ENCODE results near the gene SHISA7.
A peak's percentile ranks its signal among the peaks of the same experiment; 100 is the strongest.

Gene SHISA7

GRCh38 chr19:55484593-55485438 is 41.7 kb upstream of the SHISA7 start, which contains the start of gene NAT14:
NAT14 (plus strand) TSS chr19:55485188; CDS start chr19:55485709, 521 bp downstream.
- TF ChIP-seq CTCF (conservative IDR thresholded peaks at IDR 0.05; ENCODE audit: low read length): no peak
- peak within 1 kb of the TSS; percentile 77 for H3K4me3 ChIP-seq (ENCODE audit: low read length)
- DNase-seq (ENCODE audit: low read depth): peak; percentile 43

- no peak for TF ChIP-seq CTCF (conservative IDR thresholded peaks at IDR 0.05; ENCODE audit: low read length)
- H3K4me3 ChIP-seq (ENCODE audit: low read length): peak overlapping the region; percentile 77
- no peak for DNase-seq (ENCODE audit: low read depth)
Measured at GRCh38 chr19:55483706-55484592, 40.8 kb upstream of the SHISA7 start.

GRCh38 chr19:55482967-55483705 is 40.0 kb upstream of the SHISA7 start:
- no peak overlapping the region for H3K4me3 ChIP-seq (ENCODE audit: low read length)
- no peak for DNase-seq (ENCODE audit: low read depth)
- no peak for TF ChIP-seq CTCF (conservative IDR thresholded peaks at IDR 0.05; ENCODE audit: low read length)

- H3K4me3 ChIP-seq (ENCODE audit: low read length): no peak overlapping the region
- no peak for DNase-seq (ENCODE audit: low read depth)
Measured at GRCh38 chr19:55482156-55482961, 39.3 kb upstream of the SHISA7 start.

GRCh38 chr19:55481794-55482155 is 38.7 kb upstream of the SHISA7 start:
- DNase-seq (ENCODE audit: low read depth): no peak
- H3K4me3 ChIP-seq (ENCODE audit: low read length): no peak overlapping the region
- no peak for TF ChIP-seq CTCF (conservative IDR thresholded peaks at IDR 0.05; ENCODE audit: low read length)

More at GRCh38 chr19:55482156-55482961, 39.3 kb upstream of the SHISA7 start:
- no peak for TF ChIP-seq CTCF (conservative IDR thresholded peaks at IDR 0.05; ENCODE audit: low read length)

GRCh38 chr19:55481148-55481793 is 38.2 kb upstream of the SHISA7 start:
- no peak for DNase-seq (ENCODE audit: low read depth)
- no peak for TF ChIP-seq CTCF (conservative IDR thresholded peaks at IDR 0.05; ENCODE audit: low read length)
- no peak overlapping the region for H3K4me3 ChIP-seq (ENCODE audit: low read length)
